HG03060 (cell line): Measurements from ENCODE around the gene FOCAD.

Experiments
- ATAC-seq: cut with Tn5 transposase; IDR thresholded peaks from one replicate; pipeline ENCODE4 v1.9.1; 2021; ENCODE audit warnings: low read depth, moderate number of reproducible peaks; ENCODE audit not compliant: unreplicated experiment

The FOCAD gene

GRCh38 chr9:20681467-20681866 lies 2.6 kb upstream of the FOCAD start:
- ATAC-seq = no peak

- ATAC-seq = no peak
Observed at GRCh38 chr9:20683351-20684034, 566 bp upstream of the FOCAD start.

GRCh38 chr9:20684875-20685696 lies 1.0 kb downstream of the FOCAD start:
- ATAC-seq = no peak

- no peak for ATAC-seq
Observed at GRCh38 chr9:20685769-20686168, 1.7 kb downstream of the FOCAD start.

GRCh38 chr9:20689833-20690232 lies 5.8 kb downstream of the FOCAD start:
- no peak for ATAC-seq

- no peak for ATAC-seq
Observed at GRCh38 chr9:20692554-20692953, 8.5 kb downstream of the FOCAD start.

- ATAC-seq = no peak
Observed at GRCh38 chr9:20693068-20693467, 9.0 kb downstream of the FOCAD start.

- no peak for ATAC-seq
Observed at GRCh38 chr9:20694248-20694647, 10.2 kb downstream of the FOCAD start.

- ATAC-seq = no peak
Observed at GRCh38 chr9:20697021-20697719, 13.1 kb downstream of the FOCAD start.

GRCh38 chr9:20698782-20699181 lies 14.7 kb downstream of the FOCAD start:
- ATAC-seq = no peak

GRCh38 chr9:20701060-20701459 lies 17.0 kb downstream of the FOCAD start:
- ATAC-seq = no peak

GRCh38 chr9:20702570-20702969 lies 18.5 kb downstream of the FOCAD start:
- no peak for ATAC-seq

- no peak for ATAC-seq
Observed at GRCh38 chr9:20703146-20703545, 19.1 kb downstream of the FOCAD start.

GRCh38 chr9:20707708-20708107 lies 23.6 kb downstream of the FOCAD start:
- ATAC-seq = no peak

- ATAC-seq = no peak
Observed at GRCh38 chr9:20713172-20713571, 29.1 kb downstream of the FOCAD start.

- ATAC-seq = no peak
Observed at GRCh38 chr9:20714442-20715415, 30.7 kb downstream of the FOCAD start.

- ATAC-seq = no peak
Observed at GRCh38 chr9:20722221-20722620, 38.2 kb downstream of the FOCAD start.

- ATAC-seq = no peak
Observed at GRCh38 chr9:20725675-20726074, 41.6 kb downstream of the FOCAD start.

GRCh38 chr9:20726144-20726543 lies 42.1 kb downstream of the FOCAD start:
- no peak for ATAC-seq

GRCh38 chr9:20728493-20729220 lies 44.6 kb downstream of the FOCAD start:
- ATAC-seq = no peak
